Activated CD8-positive, alpha-beta T cell treated with anti-CD3 and anti-CD28 coated beads for 36 hours (primary cell): ENCODE measurements around the gene OGFR. TPM values are rescaled to one million over a fixed set of nuclear protein-coding genes. Genes with fewer than 3 reads are reported as not detected.

Experiments used
- ATAC-seq: fragments of 200-7000 bp; cut with Tn5 transposase; one replicate; pipeline ENCODE4 v1.10.0; 2021; ENCODE audit warnings: mild to moderate bottlenecking, moderate library complexity
- CTCF ChIA-PET: fragments of 350-600 bp; sonication (Branson Sonifier 250); formaldehyde crosslinking; loops from one replicate; lab custom pipeline; 2021; ENCODE audit warnings: antibody characterized with exemption; lab: Charles Lee
- POLR2A ChIA-PET: fragments of 350-600 bp; sonication (Branson Sonifier 250); formaldehyde crosslinking; loops from one replicate; lab custom pipeline; 2021; ENCODE audit warnings: antibody characterized with exemption; lab: Charles Lee
- DNase-seq: peaks from one replicate; pipeline ENCODE4 v3.0.0-alpha.2; 2020
- H3K27ac Mint-ChIP-seq: one replicate; pipeline ENCODE4 v1.8.0; 2021; ENCODE audit warnings: mild to moderate bottlenecking, mixed read lengths
- H3K27me3 Mint-ChIP-seq: one replicate; pipeline ENCODE4 v1.8.0; 2021; ENCODE audit warnings: mixed read lengths
- H3K36me3 Mint-ChIP-seq: one replicate; pipeline ENCODE4 v1.8.0; 2021; ENCODE audit warnings: low read depth, mixed read lengths
- H3K4me1 Mint-ChIP-seq: one replicate; pipeline ENCODE4 v1.8.0; 2021; ENCODE audit warnings: low read depth, mixed read lengths
- H3K4me3 Mint-ChIP-seq: one replicate; pipeline ENCODE4 v1.8.0; 2021; ENCODE audit warnings: mild to moderate bottlenecking, moderate library complexity, mixed read lengths
- H3K9me3 Mint-ChIP-seq: one replicate; pipeline ENCODE4 v1.8.0; 2021; ENCODE audit warnings: mixed read lengths
- intact Hi-C: fragments of 100-400 bp; cut with micrococcal nuclease; formaldehyde crosslinking; loops from one replicate; pipeline ENCODE4 v1.10.0; 2022
- total RNA-seq, 2 experiments: library from RNA; stranded (reverse); gene quantifications; one replicate each; pipeline ENCODE4 v1.2.3, GENCODE V29; 2021
- TF ChIP-seq, protein P1 (sequence below): fragments of 200-600 bp; IDR thresholded peaks from one replicate; pipeline ENCODE4 v1.8.0; 2022; ENCODE audit warnings: antibody characterized with exemption, mild to moderate bottlenecking

The OGFR gene
- total RNA-seq, 2 experiments from 2014 or later = 53.6 to 55.2 TPM

DNA sequence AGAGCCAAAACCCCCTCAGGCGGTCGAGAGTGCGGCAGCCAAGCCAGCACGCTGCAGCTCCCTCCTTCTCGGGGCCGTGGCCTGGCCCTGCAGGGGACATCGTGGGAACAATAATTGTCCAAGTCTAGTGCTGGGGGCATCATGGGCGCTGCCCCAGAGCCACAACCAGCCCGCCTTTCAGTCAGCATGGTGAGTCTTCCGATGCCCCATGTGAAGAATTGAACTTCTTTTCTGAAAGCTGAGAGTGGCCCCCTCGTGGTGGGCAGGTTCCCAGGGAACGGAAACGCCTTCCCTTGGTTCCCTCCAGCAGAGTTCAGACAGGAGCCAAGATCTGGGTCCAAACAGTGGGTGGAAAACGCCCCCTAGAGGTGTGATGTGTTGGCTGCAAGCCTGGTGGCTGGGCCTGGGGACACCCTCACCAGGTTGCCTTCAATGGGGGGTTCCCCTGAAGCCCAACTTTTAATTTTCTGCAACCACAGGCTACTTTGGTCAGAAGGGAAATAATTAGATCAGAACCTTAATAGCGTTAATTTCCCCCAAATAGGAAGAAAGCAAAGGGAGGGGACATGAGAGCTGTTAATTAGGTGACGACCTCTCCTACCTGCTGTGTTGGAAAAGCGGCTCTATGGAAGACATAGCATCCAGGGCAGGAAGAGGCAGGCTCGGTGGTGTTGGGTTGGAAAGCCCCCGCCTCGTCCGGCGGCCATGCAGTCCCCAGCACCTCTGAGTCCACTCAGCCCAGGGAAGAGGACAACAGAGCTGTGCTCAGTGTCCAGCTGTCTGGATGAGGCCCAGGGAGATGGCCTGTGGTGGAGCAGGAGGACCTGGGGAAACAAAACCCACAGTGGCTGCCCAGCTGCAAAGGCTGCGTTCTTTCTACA, 13.1 kb upstream of the OGFR start:
- Mint-ChIP-seq H3K4me1 (peaks cover 28% of the 10 kb centered on the region), H3K27ac (no peak overlapping the region), H3K27me3 (no peaks in the 10 kb centered on the region), H3K9me3 (no peaks in the 10 kb centered on the region), H3K4me3 (no peak overlapping the region), H3K36me3 (no peaks in the 10 kb centered on the region)
- TF ChIP-seq, protein P1, sequence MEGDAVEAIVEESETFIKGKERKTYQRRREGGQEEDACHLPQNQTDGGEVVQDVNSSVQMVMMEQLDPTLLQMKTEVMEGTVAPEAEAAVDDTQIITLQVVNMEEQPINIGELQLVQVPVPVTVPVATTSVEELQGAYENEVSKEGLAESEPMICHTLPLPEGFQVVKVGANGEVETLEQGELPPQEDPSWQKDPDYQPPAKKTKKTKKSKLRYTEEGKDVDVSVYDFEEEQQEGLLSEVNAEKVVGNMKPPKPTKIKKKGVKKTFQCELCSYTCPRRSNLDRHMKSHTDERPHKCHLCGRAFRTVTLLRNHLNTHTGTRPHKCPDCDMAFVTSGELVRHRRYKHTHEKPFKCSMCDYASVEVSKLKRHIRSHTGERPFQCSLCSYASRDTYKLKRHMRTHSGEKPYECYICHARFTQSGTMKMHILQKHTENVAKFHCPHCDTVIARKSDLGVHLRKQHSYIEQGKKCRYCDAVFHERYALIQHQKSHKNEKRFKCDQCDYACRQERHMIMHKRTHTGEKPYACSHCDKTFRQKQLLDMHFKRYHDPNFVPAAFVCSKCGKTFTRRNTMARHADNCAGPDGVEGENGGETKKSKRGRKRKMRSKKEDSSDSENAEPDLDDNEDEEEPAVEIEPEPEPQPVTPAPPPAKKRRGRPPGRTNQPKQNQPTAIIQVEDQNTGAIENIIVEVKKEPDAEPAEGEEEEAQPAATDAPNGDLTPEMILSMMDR = peak; percentile 94
- ATAC-seq (peak; percentile 25), DNase-seq (peak; percentile 88)
- CTCF ChIA-PET = interaction anchor here (0.6 to 3.4 kb wide), 39 partner anchors 9 to 555 kb away, joined by 3 to 19 read pairs (median 4); partner anchors contain the start of gene SLCO4A1
- intact Hi-C loops = loop anchor here (5.0 to 10.0 kb wide), 2 partner anchors 137 to 289 kb away; no protein-coding TSS in a partner anchor
- POLR2A ChIA-PET = interaction anchor here (1.3 to 1.6 kb wide), 3 partner anchors 122 to 148 kb away, joined by 4 read pairs; no protein-coding TSS in a partner anchor

DNA sequence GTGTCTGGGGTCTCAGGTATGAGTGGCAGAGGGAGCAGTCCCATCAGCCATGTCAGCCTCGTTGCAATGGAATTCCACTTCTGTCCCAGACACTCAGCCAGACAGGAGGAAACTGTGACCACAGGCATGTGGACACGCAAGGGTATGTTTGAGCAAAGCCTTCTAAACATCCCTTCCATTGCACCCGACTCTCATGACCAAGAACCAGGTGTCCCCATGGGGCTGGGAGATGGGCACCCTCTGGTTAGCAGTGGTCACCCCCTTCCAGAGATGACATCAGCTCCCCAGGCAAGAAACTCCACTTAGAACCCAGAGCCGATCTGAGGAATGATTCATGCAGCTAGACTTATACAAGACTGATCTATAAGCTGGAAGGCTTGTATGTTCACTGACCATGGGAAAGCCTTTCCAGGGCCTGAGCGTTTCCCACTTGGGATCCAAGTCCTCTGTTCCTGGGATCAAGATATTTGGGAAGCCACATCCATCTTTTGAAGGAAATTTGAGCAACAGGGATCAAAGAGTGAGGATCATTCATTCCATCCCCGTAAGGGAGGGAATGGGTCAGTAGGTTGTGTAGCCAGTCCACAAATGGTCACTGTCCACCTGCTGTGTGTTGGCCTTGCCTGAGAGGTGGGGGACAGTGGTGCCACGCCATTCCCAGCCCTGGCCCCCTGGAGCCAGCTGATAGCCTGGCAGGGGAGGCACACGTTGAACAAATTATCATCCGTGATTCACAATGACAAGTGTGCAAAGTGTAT, 12.3 kb upstream of the OGFR start:
- POLR2A ChIA-PET = interaction anchor here (1.3 kb wide), 1 partner anchor 137 kb away, joined by 4 read pairs; no protein-coding TSS in a partner anchor

DNA sequence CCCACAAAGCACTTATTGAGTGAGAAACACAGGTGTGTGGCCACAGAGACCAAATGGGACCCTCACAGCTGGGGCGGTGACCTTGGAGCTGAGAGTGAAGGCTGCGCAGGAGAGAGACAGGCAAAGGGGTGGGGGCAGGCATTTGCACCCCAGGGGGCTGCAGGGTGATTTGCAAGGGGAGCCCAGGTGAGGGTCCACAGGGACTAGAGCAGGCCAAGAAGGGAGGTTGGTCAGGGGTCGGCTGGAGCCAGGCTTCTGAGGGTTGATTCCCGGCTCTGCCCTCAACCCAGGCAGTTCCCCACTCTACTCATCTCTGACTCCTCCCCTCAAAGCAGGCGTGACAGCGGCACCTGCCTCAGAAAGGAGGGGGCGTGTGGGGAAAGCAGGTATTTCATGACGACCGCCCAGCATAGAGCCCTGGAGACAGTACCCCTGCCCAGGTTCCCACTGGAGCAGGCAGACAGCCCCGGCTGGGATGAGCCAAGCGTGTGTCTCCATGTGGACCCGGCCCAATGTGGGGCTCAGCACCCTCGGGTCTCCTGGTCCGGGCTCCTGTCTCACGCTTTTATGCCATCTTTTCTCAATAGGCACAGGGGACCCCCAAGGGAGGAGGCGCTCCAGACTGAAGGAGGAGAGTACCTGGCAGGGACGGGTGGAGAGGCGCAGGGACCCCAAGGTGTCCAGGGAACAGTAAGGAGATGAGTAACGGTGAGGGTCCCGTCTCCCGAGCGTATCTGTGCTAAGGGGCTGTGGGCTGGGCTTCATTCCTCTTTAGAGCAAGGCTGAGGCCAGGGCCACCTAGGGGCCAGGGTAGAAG, 11.5 kb upstream of the OGFR start:
- TF ChIP-seq, protein P1 = no peak
- ChIA-PET POLR2A (interaction anchor here (1.3 to 3.6 kb wide), 3 partner anchors 14 to 151 kb away, joined by 4 to 11 read pairs (median 9); partner anchors contain the start of gene SLCO4A1), CTCF (interaction anchor here (1.2 to 4.7 kb wide), 12 partner anchors 15 to 176 kb away, joined by 4 to 33 read pairs (median 14); partner anchors contain the start of gene SLCO4A1)
- no peaks in the 10 kb centered on the region for H3K9me3 Mint-ChIP-seq
- peaks cover 9% of the 10 kb centered on the region for H3K36me3 Mint-ChIP-seq
- H3K27me3 Mint-ChIP-seq = no peaks in the 10 kb centered on the region
- H3K4me3 Mint-ChIP-seq = peak overlapping the region; percentile 65
- ATAC-seq (no peak), DNase-seq (peak; percentile 47)
- H3K4me1 Mint-ChIP-seq = peaks cover 30% of the 10 kb centered on the region
- H3K27ac Mint-ChIP-seq = peak overlapping the region; percentile 87
- intact Hi-C loops = loop anchor here (5.0 to 10.0 kb wide), 2 partner anchors 138 to 291 kb away; no protein-coding TSS in a partner anchor

More for the DNA sequence above, 12.3 kb upstream of the OGFR start:
- CTCF ChIA-PET = interaction anchor here (0.7 to 3.4 kb wide), 34 partner anchors 10 to 556 kb away, joined by 3 to 19 read pairs (median 5); partner anchors contain the start of gene SLCO4A1
- H3K36me3 Mint-ChIP-seq = peaks cover 4% of the 10 kb centered on the region
- no peak overlapping the region for H3K4me3 Mint-ChIP-seq
- TF ChIP-seq, protein P1 = no peak
- ATAC-seq (no peak), DNase-seq (no peak)
- no peaks in the 10 kb centered on the region for H3K9me3 Mint-ChIP-seq
- peak overlapping the region; percentile 30 for H3K27ac Mint-ChIP-seq
- H3K4me1 Mint-ChIP-seq = peaks cover 28% of the 10 kb centered on the region
- intact Hi-C loops = loop anchor here (5.0 to 10.0 kb wide), 2 partner anchors 138 to 290 kb away; no protein-coding TSS in a partner anchor
- H3K27me3 Mint-ChIP-seq = no peaks in the 10 kb centered on the region

DNA sequence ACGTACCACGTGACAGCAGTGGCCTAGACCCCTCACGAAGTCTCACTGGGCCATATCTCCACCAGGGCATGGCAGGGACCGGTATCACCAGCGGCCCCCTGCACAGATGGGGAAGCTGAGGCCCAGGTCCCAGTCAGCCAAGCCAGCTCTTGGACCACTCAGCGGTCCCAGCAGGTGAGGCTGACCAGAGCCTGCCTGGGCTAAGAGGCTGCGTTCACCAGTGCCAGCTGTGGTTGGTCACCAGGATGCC, 11.0 kb upstream of the OGFR start:
- ATAC-seq = no peak
- H3K36me3 Mint-ChIP-seq = peaks cover 14% of the 10 kb centered on the region
- H3K4me3 Mint-ChIP-seq = peak overlapping the region; percentile 65
- POLR2A ChIA-PET = interaction anchor here (1.7 to 3.6 kb wide), 3 partner anchors 14 to 169 kb away, joined by 7 to 11 read pairs (median 9); partner anchors contain the start of gene SLCO4A1
- TF ChIP-seq, protein P1 = no peak
- no peaks in the 10 kb centered on the region for H3K27me3 Mint-ChIP-seq
- no peak for DNase-seq
- intact Hi-C loops = loop anchor here (5.0 to 10.0 kb wide), 2 partner anchors 139 to 291 kb away; no protein-coding TSS in a partner anchor
- peak overlapping the region; percentile 87 for H3K27ac Mint-ChIP-seq
- peaks cover 34% of the 10 kb centered on the region for H3K4me1 Mint-ChIP-seq
- H3K9me3 Mint-ChIP-seq = no peaks in the 10 kb centered on the region
- CTCF ChIA-PET = interaction anchor here (1.0 to 4.7 kb wide), 4 partner anchors 15 to 170 kb away, joined by 3 to 33 read pairs (median 4); partner anchors contain the start of gene SLCO4A1
